HG02571 (cell line): Measurements from ENCODE around the gene INHBC.

ENCODE experiments used
- ATAC-seq: cut with Tn5 transposase; IDR thresholded peaks from one replicate; pipeline ENCODE4 v1.9.1; 2021; ENCODE audit warnings: mild to moderate bottlenecking, moderate library complexity; ENCODE audit not compliant: unreplicated experiment

Gene INHBC

GRCh38 chr12:57465747-57466505, 31.3 kb downstream of the INHBC start:
- ATAC-seq, result no peak

- no peak for ATAC-seq
Measured at GRCh38 chr12:57467212-57467874, 32.8 kb downstream of the INHBC start.

- no peak for ATAC-seq
Measured at GRCh38 chr12:57467915-57468314, 33.3 kb downstream of the INHBC start.

- no peak for ATAC-seq
Measured at GRCh38 chr12:57469296-57470164, 34.9 kb downstream of the INHBC start.

GRCh38 chr12:57470286-57470969, 35.8 kb downstream of the INHBC start:
- no peak for ATAC-seq

- no peak for ATAC-seq
Measured at GRCh38 chr12:57470970-57471656, 36.5 kb downstream of the INHBC start.

GRCh38 chr12:57471661-57472060, 37.1 kb downstream of the INHBC start:
- ATAC-seq, result no peak

- no peak for ATAC-seq
Measured at GRCh38 chr12:57472391-57472790, 37.8 kb downstream of the INHBC start.

- no peak for ATAC-seq
Measured at GRCh38 chr12:57473392-57473791, 38.8 kb downstream of the INHBC start.

- no peak for ATAC-seq
Measured at GRCh38 chr12:57473886-57474285, 39.3 kb downstream of the INHBC start.

- ATAC-seq, result no peak
Measured at GRCh38 chr12:57474430-57474829, 39.8 kb downstream of the INHBC start.

GRCh38 chr12:57474862-57475261, 40.3 kb downstream of the INHBC start:
- no peak for ATAC-seq

- ATAC-seq, result no peak
Measured at GRCh38 chr12:57475271-57476161, 40.9 kb downstream of the INHBC start.

GRCh38 chr12:57476162-57476992, 41.8 kb downstream of the INHBC start:
- ATAC-seq, result peak; percentile 42

GRCh38 chr12:57476993-57477709, 42.6 kb downstream of the INHBC start:
- ATAC-seq, result no peak

- ATAC-seq, result no peak
Measured at GRCh38 chr12:57477710-57478681, 43.4 kb downstream of the INHBC start.

GRCh38 chr12:57479043-57479375, 44.4 kb downstream of the INHBC start:
- ATAC-seq, result no peak
